Skeletal muscle cell (primary cell): ENCODE data around the gene BLOC1S1.

ENCODE experiments used
- DNase-seq: peaks from one replicate; pipeline ENCODE4 v3.0.0-alpha.2; 2010; ENCODE audit warnings: low read depth
- H3K4me3 ChIP-seq: 2 replicates; pipeline ENCODE4 v1.5.1; 2011; ENCODE audit warnings: low read depth, mild to moderate bottlenecking, control low read depth, low read length, moderate library complexity

BLOC1S1 gene

DNA sequence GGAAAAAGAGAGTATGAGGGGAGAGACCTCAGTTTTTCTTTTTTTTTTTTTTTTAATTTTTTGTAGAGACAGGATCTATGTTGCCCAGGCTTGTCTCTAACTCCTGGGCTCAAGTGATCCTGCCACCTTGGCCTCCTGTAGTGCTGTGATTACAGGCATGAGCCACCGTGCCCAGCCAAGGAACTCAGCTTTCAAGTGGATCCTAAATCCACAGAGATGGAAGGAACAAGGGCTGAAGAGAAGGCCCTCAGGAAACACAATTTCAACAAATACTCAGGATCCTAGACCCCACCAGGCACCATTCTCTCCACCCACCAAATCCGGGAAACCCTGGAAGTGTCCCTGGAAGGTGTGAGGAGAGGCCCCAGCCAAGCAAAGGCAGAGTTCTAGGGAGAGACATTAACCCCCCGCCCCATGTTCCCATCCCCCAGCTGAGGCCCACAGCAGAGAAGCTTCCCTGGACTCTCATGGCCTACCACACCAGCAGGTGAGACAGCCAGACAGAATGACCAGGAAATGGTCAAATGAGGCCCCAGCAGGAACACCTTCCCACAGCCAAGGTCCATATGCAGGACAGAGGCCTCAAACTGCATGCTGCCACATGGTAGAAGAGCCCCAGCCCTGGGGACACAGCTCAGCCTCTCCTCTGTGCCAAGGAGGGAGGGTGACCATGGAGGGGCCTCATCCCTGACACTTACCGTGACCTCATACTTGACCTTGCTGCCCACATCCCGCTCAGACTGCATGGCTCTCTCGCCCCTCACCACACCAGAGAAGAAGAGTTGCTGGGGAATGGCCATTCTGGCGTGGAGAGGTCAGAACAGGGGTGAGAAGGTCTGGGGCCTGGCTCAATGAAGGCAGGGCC is 22.3 kb upstream of the BLOC1S1 start:
- H3K4me3 ChIP-seq: no peak overlapping the region
- no peak for DNase-seq

DNA sequence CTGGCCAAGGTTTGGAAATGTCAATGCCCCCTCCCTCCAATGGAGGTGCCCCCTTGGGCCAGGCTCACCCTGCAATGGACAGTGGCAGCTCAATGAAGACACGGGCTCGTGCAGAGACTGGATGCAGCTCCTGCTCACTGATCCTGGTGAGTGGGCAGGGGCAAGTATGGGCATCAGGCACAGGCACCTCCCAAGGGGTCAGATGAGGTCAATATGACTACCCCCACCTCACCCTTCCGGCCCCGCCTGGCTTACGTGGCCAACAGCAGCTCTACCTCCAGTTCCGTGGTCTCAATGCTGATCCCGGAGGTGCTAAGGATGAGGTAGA is 21.7 kb upstream of the BLOC1S1 start:
- no peak overlapping the region for H3K4me3 ChIP-seq
- no peak for DNase-seq

GRCh38 chr12:55694651-55695050 is 21.2 kb upstream of the BLOC1S1 start:
- no peak for DNase-seq
- no peak overlapping the region for H3K4me3 ChIP-seq

GRCh38 chr12:55695349-55695748 is 20.5 kb upstream of the BLOC1S1 start:
- no peak for DNase-seq
- H3K4me3 ChIP-seq: no peak overlapping the region

DNA sequence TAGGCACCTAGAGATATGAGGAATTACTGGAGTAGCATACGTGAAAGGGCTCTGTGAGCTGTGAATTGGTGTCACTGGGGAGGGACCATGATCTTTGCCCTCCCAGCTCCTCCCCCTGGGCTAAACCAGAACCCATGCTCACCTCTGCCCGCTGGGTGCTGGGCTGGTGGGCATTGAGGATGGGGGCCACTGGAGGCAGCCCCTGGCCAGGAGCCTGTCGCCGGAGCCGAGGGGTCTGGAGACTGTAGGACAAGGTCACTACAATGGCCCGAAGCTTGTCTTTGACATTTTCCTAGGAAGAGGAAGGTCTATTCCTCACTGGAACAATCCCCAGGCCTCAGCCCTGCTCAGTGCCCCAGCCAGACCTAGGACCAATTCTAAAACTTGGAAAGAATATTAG is 19.7 kb upstream of the BLOC1S1 start:
- DNase-seq: no peak
- H3K4me3 ChIP-seq: no peak overlapping the region

GRCh38 chr12:55696796-55697462 is 18.9 kb upstream of the BLOC1S1 start:
- no peak for DNase-seq
- no peak overlapping the region for H3K4me3 ChIP-seq

DNA sequence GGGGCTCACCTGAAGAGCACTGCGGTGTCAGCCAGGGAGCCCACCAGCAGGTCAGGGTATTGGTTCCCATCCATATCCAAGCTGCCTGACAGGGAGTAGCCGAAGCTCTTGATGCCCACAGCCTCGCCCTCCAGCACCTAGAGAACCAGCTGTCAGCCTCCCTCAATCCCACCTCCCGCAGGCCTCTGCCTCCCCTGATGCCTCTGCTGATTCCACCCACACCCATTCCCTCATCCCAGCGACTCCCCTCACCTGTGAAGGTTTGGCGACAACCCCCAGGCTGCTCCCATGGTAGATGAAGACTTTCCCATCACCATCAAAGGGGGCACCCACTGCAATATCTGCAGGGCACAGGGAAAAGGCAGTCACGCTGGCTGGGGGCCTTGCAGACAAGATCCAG is 18.2 kb upstream of the BLOC1S1 start:
- DNase-seq: no peak

DNA sequence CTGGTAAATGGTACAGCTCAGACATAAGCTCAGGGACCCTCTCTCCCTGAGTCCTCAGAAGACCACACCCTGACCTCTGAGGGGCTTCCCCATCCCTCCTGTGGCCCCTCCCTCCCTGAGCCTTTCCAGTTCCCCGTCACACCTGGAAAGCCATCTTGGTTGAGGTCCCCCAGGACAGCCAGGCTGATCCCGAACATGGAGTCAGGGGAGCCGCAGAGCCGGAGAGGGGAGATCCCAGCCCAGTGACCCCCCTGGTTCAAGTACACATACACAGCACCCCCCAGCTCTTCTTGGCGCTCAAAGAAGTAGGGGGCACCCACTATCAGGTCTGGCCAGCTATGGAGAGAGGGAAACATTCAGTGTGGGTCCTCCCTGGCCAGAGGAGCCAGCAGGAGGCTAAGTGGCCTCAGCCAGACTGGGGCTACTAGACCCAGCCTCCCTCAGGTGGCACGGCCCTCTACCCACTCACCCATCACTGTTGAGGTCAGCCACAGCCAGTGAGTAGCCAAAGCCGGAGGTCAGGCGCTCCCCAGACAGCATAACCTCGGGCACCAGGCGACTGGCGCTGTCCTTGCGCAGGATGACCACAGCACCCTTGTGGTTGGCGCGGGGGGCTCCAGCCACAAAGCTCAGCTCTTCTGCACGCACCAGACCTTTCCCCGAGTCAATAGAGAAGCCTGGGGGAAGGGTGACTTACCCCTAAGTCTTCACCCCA is 17.4 kb upstream of the BLOC1S1 start:
- H3K4me3 ChIP-seq: no peak overlapping the region
- no peak for DNase-seq

More for the DNA sequence above, 18.2 kb upstream of the BLOC1S1 start:
- no peak overlapping the region for H3K4me3 ChIP-seq

DNA sequence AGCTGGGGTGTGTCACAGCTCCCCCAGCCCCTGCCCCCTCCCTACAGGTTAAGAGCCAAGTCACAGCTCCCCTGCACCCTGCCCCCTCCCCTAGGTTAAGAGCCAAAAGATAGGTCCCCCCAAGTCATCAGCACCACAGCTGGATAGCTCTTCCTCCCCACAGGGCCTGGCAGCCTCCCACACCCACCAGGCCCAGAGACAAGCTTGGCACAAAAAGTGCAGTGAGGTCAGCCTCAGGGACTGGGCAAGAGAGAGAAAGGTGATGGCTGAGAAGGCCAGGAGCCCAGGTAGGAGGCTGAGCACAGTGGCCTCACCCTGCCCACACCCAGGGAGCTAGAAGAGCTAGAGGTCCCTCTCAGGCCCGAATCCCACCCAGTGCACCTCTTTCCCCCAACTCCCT is 16.9 kb upstream of the BLOC1S1 start:
- DNase-seq: no peak
- no peak overlapping the region for H3K4me3 ChIP-seq

GRCh38 chr12:55699471-55700055 is 16.3 kb upstream of the BLOC1S1 start:
- no peak for DNase-seq
- H3K4me3 ChIP-seq: no peak overlapping the region

- no peak overlapping the region for H3K4me3 ChIP-seq
- DNase-seq: no peak
These were observed 15.4 kb upstream of the BLOC1S1 start for GRCh38 chr12:55700255-55701018.

DNA sequence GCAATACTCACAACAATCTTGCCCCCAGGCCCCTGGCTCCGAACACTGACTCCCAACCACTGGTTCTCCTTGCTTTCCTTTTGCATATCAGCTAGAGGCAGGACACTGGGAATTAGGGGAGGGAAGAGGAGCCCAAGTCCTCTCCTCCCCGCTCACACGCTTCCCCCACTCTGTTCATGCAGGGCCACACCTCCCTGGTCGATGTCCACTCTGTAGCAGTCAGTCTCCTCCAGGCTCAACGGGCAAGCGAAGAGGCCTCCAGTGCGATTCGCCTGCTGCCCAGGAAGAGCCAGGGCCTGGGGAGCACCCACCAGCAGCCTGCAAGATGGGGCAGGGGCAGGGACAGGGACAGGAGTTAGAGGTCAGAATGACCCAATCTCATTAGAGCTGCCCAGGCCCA is 13.0 kb upstream of the BLOC1S1 start:
- H3K4me3 ChIP-seq: no peak overlapping the region
- DNase-seq: no peak

DNA sequence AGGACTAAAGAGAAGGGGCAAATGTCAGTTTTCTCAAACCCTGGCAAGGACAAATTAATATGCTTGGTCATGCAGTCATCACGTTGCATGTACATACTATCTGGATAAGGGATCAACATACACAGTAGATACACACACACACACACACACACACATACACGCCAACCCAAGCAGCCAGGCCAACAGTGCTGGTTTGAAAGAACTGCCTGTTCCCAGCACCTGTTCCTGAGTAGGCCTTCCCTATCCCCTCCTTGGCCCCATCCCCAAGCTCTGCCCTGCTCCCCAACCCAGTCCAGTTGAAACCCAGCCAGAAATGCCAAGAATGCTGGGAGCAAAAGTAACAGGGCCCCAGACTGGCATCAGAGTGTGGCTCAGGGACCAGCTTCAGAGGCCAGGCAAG is 12.6 kb upstream of the BLOC1S1 start:
- H3K4me3 ChIP-seq: peak overlapping the region; percentile 23
- peak; percentile 69 for DNase-seq

- DNase-seq: no peak
- peak overlapping the region; percentile 57 for H3K4me3 ChIP-seq
These were observed 11.7 kb upstream of the BLOC1S1 start for GRCh38 chr12:55703901-55704761.

DNA sequence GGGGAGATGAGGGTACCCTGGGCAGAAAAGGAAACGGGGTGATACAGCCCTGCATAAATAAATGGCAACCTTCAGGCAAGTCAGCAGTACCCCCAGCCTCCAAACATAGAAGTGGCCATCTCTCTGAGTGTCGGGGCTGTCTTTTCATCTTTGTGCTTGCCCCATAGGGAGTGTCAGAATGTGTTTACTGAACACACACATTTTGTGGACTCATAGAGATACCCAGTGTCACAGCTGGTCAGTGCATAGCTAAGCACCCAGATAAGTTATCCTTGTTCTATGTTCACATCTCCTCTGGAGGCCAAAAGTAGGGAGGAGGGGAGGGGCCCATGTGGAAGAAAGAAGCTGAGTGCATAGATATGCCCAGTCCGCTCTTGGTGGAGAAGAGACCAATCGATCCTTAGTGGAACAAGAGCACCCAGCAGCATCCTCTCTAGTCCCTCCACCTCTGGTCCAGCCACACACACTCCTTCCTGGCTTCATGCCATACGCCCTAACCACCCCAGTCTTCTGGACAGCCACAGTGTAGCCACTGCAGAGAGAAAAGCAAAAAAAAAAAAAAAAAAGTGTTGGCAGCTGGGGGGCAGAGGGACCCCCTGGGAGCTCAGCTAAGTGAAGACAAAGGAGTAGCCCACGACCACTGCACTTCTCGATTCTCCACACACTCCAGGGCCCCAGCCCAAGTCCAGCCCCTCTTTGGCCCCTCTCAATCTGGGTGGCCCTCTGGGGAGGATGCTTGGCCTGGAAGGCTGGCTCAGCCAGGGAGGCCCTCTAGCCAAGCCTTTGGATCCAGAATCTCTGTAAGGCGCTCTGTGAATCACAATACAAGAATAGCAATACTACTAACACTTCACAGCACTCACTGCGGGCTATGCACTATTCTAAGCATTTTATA is 10.8 kb upstream of the BLOC1S1 start:
- H3K4me3 ChIP-seq: peak overlapping the region; percentile 57
- no peak for DNase-seq

GRCh38 chr12:55705782-55706402 is 10.0 kb upstream of the BLOC1S1 start:
- H3K4me3 ChIP-seq: peak overlapping the region; percentile 57
- no peak for DNase-seq

- peak overlapping the region; percentile 57 for H3K4me3 ChIP-seq
- no peak for DNase-seq
These were observed 9.2 kb upstream of the BLOC1S1 start for GRCh38 chr12:55706568-55707218.
